Measurements from ENCODE around the gene DLGAP1.

Gene DLGAP1

DNA sequence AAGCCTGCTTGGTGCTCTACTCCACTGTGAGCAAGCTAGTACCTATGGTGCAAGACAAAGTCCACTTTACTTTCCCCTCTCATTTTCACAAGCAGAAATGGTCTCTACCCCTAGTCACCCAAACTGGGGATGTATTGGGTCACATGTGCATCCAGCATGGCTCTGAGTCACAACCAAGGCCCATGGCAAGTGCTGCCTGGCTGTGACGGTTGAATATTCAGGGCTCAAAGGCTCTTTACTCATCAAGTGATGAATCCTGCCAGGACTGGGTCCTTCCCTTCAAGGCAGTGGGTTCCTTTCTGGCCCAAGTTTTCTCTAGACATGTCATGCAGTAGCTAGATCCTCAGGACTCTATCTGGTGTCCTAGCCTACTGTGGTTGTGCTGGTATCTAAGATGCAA lies 311.5 kb downstream of the DLGAP1 start:
- no peak for DNase-seq

DNA sequence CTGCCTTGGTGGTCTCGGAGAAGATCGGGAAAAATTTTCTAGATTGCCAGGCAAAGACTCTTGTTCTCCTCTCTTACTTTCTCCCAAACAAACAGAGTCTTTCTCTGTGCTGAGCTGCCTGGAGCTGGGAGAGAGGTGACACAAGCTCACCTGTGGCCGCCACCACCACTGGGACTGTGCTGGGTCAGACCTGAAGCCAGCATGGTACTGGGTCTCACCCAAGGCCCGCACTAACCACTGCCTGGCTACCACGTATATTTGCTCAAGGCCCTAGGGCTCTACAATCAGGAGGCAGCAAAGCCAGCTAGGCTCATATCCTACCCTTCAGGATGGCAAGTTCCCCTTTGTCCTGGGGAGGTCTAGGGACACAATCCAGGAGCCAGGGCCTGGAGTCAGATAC lies 312.2 kb downstream of the DLGAP1 start:
- no peak for DNase-seq

DNA sequence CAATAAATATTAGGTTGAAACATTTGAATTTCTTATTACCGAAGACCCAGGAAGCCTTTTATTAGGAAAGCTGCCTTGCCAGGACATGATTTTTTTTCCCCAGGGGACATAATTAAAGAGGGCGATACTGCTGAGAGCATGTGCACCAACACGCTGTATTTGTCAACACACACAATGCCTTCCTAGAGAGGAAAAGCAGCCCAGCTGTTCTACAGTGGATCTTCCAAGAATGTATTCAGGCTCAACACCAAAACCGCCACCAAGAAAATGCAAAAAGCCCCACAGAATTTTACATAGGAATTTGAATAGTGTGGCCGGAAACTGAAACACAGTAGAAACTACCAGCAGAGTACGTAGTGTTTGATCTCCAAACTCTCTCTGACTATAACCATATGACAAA lies 320.4 kb downstream of the DLGAP1 start:
- no peak for DNase-seq

- no peak for DNase-seq
Measured at GRCh38 chr18:4130734-4131719, 324.1 kb downstream of the DLGAP1 start.

- DNase-seq = no peak
Measured at GRCh38 chr18:4126939-4127338, 328.2 kb downstream of the DLGAP1 start.

- peak; percentile 59 for DNase-seq
Measured at GRCh38 chr18:4125627-4126230, 329.4 kb downstream of the DLGAP1 start.

DNA sequence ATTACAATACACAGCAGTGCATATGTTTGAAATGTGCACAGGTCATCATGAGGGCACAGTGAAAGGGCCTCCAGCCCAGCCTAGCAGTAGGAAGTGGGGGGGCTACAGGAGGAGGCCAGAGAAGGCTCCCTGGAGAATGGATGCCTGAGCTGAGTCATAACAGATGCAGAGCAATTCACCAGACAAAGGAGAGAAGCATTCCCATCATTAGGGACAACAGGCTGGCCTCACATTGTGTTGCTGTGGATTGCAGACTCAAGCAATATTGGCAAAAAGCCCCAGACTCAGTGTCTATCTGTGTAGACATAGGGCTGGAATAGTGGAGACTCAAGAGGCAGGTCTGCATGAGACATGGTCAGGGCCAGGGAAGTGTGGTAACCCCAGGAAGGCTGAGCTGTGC lies 329.9 kb downstream of the DLGAP1 start:
- no peak for DNase-seq

DNA sequence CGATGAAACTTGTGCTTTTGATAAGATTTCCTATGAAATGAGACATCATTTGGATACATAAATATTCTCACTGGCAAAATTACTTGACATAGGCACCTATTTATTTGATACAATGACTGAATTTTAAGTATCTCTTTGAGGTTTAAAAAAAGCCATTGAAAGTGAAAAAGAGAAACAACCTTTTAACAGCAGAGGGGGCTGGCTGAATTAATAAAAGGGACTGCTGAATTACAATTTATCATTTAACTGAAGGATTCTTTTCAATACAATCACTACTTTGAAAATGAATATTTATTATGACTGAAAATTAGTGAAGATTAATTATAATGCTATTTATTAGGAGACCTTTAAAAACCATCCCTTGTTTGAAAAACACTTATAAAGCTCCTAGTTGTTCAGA lies 335.3 kb downstream of the DLGAP1 start:
- DNase-seq = no peak

- no peak for DNase-seq
Measured at GRCh38 chr18:4119127-4119648, 335.9 kb downstream of the DLGAP1 start.

DNA sequence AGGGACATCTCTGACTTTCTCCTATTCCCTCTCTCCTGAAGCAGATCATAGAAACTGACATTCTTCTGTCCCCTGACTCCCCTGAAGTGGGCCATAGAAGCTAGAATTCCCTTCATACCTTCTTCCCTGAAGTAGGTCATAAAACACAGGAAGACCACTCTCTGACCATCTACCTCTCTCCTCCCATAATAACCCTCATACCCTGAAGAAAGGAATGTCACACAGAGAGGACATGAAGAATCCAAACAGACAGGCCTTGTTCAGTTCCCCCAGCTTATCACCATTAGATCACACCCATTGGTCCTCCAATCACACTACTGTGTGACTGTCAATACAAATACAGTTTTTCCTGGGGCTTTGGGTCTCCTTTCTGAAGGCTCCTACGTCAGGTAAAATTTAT lies 347.1 kb downstream of the DLGAP1 start:
- no peak for DNase-seq

DNA sequence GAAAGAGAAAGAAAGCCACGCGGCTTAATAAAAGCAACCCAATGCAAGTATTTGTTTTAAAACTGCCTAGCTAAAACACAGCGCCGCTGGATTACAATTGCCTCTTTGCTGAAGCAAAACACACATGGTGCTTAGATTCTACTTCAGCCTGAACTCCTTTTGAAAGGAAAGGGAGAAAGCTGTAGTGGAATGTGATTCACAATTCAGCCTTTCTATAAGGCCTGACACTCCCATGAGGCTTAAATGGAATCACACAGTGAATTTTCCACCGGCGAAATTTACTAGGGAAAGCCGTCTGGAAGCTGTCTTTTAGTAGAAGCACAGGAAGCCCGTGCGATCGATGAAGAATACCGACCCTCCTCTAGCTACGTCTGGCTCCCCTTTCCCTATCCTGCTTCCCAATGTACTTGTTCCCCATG lies 348.0 kb downstream of the DLGAP1 start:
- no peak for DNase-seq

GRCh38 chr18:4106407-4107033 lies 348.6 kb downstream of the DLGAP1 start:
- DNase-seq = peak; percentile 80

- no peak for DNase-seq
Measured at GRCh38 chr18:4102901-4103300, 352.2 kb downstream of the DLGAP1 start.

DNA sequence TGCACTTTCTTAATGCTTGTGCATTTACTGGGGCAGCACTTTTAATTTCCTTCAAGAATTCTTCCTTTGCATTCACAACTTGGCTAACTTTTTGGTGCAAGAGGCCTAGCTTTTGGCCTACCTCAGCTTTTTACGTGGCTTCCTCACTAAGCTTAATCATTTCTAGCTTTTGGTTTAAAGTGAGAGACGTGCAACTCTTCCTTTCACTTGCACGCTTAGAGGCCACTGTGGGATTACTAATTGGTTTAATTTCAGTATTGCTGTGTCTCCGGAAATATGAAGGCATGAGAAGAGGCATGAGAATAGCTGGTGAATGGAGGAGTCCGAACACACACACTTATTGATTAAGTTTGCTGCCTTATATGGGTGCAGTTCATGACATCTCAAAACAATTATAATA lies 354.1 kb downstream of the DLGAP1 start:
- no peak for DNase-seq

DNA sequence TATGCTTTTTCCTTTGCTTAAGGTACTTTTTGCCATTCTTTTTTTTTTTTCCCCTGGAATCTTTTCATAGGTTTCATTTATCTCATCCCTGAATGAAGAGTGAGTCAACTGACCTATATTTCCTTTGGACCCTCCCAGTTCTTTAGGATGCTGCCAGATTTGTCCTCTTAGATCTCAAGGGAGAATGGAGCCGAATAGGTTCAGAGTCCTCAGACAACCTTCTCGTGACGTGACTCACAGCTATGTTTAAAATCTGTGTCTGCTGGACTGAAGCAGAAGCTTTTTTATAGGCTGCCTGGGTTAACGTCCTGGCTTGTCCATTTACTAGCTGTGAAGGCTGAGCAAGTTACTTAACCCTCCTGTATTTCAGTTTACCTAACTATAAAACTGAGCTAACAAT lies 358.6 kb downstream of the DLGAP1 start:
- no peak for DNase-seq

DNA sequence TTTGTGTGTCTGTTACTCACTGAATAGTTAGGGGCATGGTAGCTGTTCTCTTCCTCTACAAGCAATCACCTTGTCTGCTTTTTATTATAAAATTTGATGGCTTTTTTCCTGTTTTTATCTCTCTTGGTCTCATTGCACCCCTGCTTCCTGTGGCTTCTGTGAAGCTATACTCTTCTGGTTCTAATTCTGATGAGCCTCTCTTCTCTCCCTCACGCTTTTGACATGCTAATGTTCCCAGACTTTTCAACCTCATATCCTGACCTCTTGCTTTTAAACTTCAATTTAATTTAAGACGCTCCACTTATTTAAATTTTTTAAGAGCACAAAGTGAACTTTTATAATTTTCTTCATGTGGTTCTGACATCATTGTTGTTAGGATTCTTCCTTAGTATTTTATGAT lies 361.4 kb downstream of the DLGAP1 start:
- DNase-seq = no peak

GRCh38 chr18:4084382-4084900 lies 370.7 kb downstream of the DLGAP1 start:
- DNase-seq = no peak

DNA sequence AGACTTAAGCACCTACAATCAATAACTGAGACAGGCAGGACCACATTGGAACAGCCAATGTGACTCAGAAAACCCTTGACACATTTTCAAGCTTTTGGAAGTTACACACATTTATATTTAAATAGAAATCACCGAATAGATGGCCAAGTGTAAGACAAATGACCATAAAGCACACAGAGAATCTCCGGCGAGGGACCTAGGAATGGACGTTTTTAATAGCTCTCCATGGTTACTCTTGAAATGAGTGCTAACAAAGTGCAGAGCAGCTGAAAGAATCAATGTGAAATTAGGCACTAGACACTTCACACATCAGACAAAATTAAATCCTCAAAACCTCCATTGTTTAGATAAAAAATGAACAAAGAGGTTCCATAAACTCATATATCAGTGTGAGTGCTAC lies 376.9 kb downstream of the DLGAP1 start:
- no peak for DNase-seq

DNA sequence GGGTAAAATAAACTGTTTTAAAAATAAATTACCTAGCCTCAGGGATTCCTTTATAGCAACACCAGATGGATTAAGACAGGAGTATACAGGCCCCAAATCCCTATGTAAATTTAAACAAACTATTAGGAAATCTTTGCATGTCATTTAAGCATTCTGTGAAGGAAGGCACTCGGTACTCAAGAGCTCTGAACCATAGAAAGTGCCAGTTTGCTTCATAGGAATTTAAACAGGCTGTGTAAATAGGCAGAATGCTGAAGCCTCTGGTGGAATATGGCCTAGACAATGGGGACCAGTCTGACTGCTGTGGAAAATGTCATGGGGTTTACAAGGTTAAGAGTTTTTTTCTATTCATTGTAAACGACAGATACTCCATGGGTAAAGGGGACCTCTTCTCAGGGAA lies 377.4 kb downstream of the DLGAP1 start:
- no peak for DNase-seq

- no peak for DNase-seq
Measured at GRCh38 chr18:4077204-4077603, 377.9 kb downstream of the DLGAP1 start.

- no peak for DNase-seq
Measured at GRCh38 chr18:4074647-4075046, 380.5 kb downstream of the DLGAP1 start.

DNA sequence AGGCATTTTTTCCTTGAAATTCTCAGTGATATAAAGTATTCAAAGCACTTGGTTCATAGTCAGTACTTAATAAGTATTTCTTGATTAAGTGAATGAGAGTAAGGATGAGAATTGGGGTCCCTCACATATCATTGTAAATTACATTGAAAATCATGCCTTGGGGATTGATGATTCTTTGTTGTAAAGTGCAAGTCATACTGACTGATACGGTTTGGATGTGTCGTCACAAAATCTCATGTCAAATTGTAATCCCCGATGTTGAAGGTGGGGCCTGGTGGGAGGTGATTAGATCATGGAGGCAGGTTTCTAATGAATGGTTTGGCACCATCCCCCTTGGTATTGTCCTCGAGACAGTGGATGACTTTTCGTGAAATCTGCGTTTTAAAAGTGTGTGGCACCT lies 385.9 kb downstream of the DLGAP1 start:
- DNase-seq = no peak

- peak; percentile 53 for DNase-seq
Measured at GRCh38 chr18:4068552-4069158, 386.5 kb downstream of the DLGAP1 start.

Data from RPMI8226 (cell line).